Bronchial epithelial cell (primary cell): ENCODE measurements around the gene GLIS1. TPM values are rescaled to one million over a fixed set of nuclear protein-coding genes. Genes with fewer than 3 reads are reported as not detected.

Source experiments
- DNase-seq: peaks from one replicate; pipeline ENCODE4 v3.0.0-alpha.2; 2010; ENCODE audit warnings: low read depth
- FAIRE-seq: peaks from 2 replicates; lab custom pipeline; 2011; peaks lifted over from hg19 to GRCh38; lab: Jason Lieb, UNC
- H3K27me3 ChIP-seq: 2 replicates; pipeline ENCODE4 v1.5.1; 2011; ENCODE audit warnings: low read length; ENCODE audit not compliant: control insufficient read depth, insufficient read depth
- H3K36me3 ChIP-seq: 2 replicates; pipeline ENCODE4 v1.5.1; 2011; ENCODE audit warnings: low read length; ENCODE audit not compliant: control insufficient read depth, insufficient read depth
- H3K4me3 ChIP-seq: 2 replicates; pipeline ENCODE4 v1.5.1; 2011; ENCODE audit warnings: mild to moderate bottlenecking, low read depth, low read length, control low read depth
- total RNA-seq: library from RNA; depleted of rRNA; stranded (reverse); fragments of >200 nt; gene quantifications from 2 replicates; pipeline ENCODE4 v1.2.1, GENCODE V29; 2014
- TF ChIP-seq, protein P1 (sequence below): IDR thresholded peaks from 2 replicates; pipeline ENCODE4 v1.5.1; 2011; ENCODE audit warnings: mild to moderate bottlenecking, moderate library complexity, low read length, control low read depth, inconsistent platforms; ENCODE audit not compliant: insufficient read depth, severe bottlenecking

Gene GLIS1
- total RNA-seq, 1 donor from 2014 or later, result under 0.01 TPM

DNA sequence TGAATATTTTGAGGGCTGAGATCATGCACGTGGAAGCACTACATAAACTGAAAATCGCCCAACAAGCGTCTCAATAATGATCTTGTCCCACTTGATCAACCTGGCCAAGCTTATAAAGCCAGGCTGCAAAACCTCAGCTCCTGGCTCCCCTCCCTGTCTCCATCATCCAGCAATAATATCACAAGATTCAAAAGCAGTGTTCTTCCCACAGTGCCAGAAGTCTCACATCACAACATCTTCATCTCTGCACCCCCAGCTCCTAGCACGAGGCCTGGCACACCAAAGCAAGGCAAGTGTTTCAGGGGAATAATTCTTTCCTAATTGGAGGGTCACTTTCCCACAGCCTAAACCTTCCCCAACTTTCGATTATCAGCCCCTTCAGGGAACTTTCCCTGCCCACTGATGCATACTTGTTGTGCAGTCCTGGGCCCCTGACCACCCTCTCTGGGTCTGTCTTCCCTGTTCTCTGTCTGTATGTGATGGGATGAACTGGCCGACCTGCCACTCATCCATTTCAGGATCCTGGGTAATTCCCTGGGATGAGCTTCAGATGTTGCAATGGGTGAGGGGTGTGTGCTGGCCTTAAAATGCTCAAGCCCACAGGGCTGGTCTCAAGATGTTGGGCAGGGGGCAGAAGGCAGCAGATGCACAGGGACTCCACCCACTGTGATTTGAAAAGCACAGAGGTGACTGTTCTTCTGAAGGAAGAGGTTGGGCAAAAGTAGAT lies 150.7 kb downstream of the GLIS1 start:
- TF ChIP-seq, protein P1, sequence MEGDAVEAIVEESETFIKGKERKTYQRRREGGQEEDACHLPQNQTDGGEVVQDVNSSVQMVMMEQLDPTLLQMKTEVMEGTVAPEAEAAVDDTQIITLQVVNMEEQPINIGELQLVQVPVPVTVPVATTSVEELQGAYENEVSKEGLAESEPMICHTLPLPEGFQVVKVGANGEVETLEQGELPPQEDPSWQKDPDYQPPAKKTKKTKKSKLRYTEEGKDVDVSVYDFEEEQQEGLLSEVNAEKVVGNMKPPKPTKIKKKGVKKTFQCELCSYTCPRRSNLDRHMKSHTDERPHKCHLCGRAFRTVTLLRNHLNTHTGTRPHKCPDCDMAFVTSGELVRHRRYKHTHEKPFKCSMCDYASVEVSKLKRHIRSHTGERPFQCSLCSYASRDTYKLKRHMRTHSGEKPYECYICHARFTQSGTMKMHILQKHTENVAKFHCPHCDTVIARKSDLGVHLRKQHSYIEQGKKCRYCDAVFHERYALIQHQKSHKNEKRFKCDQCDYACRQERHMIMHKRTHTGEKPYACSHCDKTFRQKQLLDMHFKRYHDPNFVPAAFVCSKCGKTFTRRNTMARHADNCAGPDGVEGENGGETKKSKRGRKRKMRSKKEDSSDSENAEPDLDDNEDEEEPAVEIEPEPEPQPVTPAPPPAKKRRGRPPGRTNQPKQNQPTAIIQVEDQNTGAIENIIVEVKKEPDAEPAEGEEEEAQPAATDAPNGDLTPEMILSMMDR, result no peak
- FAIRE-seq, result no peak
- Histone ChIP-seq H3K36me3 (no peaks in the 10 kb centered on the region), H3K4me3 (no peak overlapping the region), H3K27me3 (peaks cover 7% of the 10 kb centered on the region)
- DNase-seq, result no peak

DNA sequence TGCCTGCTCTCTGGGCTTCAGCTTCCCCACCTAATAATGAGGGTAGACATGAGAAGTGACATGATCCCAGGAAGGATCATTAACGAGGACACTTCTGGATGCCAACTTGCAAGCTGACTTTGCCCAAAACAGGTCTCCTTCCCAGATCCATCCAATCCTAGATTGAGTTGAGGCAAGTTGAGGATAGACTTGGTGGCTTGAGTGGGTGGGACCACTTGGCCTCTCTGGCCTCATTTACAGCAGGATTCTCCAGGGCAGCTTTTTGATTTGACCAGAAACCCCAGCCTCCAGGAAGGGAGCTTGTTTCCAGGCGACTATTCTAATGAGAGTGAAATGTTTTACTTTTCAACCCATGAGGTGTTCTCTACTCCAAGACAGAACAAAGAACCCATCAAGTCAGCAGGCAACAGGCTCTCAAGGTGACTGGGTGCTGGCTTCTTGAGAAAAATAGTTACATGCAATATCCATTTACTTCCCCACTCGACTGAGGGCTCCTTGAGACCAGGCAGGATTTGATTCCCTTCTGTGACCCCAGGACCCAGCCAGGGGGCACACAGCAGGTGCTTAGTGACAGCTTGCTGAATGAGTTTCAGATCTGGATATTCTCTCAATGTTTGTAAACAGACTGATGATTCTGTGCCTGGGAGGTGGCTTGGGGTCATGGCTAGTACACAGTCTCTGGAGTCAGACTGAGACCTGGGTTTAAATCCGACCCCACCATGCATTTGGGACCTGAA lies 151.5 kb downstream of the GLIS1 start:
- no peak overlapping the region for H3K4me3 ChIP-seq
- no peaks in the 10 kb centered on the region for H3K36me3 ChIP-seq
- no peak for DNase-seq
- TF ChIP-seq, protein P1, result no peak
- peaks cover 7% of the 10 kb centered on the region for H3K27me3 ChIP-seq
- no peak for FAIRE-seq

DNA sequence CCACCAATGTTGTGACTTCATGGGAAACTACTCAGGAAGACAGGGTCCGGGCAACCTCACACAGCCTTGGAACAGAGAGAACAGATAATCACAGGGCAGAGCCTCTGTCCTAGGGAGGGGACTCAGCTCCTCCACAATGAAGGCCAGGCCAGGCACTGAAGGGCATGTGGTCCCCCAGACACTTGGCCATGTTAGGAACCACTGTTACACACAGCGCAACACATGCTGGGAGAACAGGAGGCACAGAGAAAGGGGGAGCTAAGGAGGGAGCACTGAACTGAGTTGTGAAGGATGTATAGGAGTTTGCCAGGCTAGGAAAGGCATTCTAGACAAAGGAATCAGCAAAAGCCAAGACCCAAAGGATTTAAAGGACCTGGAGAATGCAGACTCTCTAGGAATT lies 152.2 kb downstream of the GLIS1 start:
- DNase-seq (no peak), FAIRE-seq (no peak)

DNA sequence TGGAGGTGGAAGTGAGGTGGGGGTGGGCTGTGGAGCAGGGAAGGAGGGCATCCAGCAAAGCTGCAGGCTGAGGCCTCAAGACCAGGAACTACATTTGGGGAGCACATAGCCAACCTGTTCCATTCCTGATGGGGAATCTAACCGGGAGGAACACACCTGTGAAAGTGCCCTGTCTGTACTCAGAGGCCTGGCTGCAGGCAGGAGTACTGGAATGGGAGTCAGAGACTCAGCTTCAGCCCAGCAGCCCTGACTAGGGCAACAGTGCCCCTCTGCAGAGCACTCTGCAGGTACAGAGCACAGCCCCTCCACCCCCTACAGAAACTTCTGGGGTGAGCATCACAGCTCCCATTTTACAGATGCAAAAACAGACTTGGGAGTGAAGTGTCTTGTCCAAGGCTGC lies 153.4 kb downstream of the GLIS1 start:
- no peaks in the 10 kb centered on the region for H3K36me3 ChIP-seq
- DNase-seq, result no peak
- FAIRE-seq, result no peak
- no peak overlapping the region for H3K4me3 ChIP-seq
- TF ChIP-seq, protein P1, result no peak
- H3K27me3 ChIP-seq, result peaks cover 7% of the 10 kb centered on the region

More for the DNA sequence above, 152.2 kb downstream of the GLIS1 start:
- TF ChIP-seq, protein P1, result no peak
- Histone ChIP-seq H3K4me3 (no peak overlapping the region), H3K27me3 (peaks cover 7% of the 10 kb centered on the region), H3K36me3 (no peaks in the 10 kb centered on the region)

DNA sequence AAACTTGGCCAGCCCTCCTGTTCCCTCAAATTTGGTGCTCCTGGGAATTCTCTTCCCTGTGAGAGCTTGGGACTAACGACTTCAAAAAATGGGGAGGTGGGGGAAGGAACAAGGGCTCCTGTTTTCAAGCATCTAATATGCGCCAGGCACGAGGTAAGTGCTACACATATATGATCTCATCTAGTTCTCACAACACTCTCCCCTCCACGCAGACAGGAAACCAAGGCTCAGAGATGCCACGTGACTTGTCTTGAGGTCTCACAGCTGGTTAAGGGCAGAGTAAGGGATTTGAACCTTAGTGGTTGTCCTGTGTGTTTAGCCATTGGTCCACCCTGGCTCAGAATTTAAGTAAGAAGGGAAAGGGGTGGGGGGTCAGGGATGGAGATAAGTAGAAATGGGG lies 153.8 kb downstream of the GLIS1 start:
- FAIRE-seq (no peak), DNase-seq (no peak)
- Histone ChIP-seq H3K4me3 (no peak overlapping the region), H3K36me3 (no peaks in the 10 kb centered on the region), H3K27me3 (peaks cover 7% of the 10 kb centered on the region)
- TF ChIP-seq, protein P1, result no peak

DNA sequence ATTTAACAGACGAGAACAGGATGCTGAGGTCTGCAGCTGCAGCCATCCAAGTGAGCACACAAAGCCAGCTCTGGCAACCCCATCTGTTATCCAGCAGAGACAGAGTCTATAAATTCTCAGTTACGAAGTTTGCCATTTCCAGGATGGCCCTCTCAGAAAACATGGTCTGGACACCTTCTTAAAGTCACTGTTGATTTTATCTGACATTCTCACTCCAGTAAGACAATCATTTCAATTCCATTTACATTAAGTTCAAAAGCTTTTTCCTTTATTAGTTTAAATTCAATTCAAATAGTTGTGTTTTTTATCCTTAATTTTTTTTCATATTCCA lies 154.2 kb downstream of the GLIS1 start:
- DNase-seq, result no peak
- no peak for FAIRE-seq
- H3K36me3 ChIP-seq, result no peaks in the 10 kb centered on the region
- TF ChIP-seq, protein P1, result no peak
- H3K27me3 ChIP-seq, result peaks cover 7% of the 10 kb centered on the region
- no peak overlapping the region for H3K4me3 ChIP-seq
